ENCODE results near the gene ST6GALNAC4. TPM values are rescaled to one million over a fixed set of nuclear protein-coding genes. Genes with fewer than 3 reads are reported as not detected.
A peak's percentile ranks its signal among the peaks of the same experiment; 100 is the strongest.

ST6GALNAC4 gene
- total and polyA plus RNA-seq, 8 donors: 3.7 to 33.6 (median 13.0) TPM

DNA sequence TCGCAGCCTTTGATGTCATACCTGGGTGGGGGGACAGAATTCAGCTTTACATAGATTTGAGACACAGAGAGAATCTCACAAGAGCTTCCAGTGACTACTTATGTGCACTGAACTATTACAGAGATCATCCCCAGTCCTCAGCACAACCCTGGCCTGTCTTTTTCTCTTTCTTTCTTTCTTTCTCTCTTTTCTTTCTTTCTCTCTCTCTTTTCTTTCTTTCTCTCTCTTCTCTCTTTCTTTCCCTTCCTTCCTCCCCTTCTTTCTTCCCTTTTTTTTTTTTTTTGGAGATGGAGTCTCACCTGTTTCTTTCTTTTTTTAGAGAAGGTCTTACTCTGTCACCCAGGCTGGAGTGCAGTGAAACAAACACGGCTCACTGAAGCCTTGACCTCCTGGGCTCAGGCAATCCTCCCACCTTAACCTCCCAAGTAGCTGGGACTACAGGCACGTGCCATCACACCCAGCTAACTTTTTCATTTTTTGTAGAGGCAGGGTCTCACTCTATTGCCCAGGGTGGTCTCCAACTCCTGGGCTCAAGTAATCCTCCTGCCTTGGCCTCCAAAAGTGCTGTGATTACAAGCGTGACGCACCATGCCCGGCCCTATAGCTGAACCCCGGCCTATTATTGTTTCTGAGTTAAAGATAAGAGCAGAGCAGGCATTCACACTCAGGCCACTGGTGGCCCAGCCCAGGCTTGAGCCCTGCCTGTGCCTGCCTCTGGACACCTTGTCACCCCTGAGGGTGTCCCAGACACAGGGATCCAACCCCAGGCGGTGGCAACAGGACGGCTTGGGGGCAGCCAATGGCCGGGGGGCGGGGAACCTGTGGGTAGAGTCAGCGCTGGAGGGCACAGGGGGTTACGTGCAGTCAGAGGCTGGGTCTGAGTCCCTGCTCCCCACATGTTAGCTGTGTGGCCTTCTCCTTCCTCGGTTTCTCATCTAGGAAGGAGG lies 9.4 kb upstream of the ST6GALNAC4 start:
- 63 to 71% (median 69%) methylated on average over 12 to 14 of the region's 14 CpGs for WGBS, 5 donors
- no peaks in the 10 kb centered on the region for H3K9me3 ChIP-seq
- peak overlapping the region in 1 of 4 donors; percentile 48 for H3K4me3 ChIP-seq
- peaks cover 0 to 73% (median 20%) of the 10 kb centered on the region in 3 donors for H3K27me3 ChIP-seq
- TF ChIP-seq POLR2AphosphoS5 (IDR thresholded peaks at IDR 0.05) (no peak), EP300 (IDR thresholded peaks at IDR 0.05) (no peak), POLR2A (IDR thresholded peaks at IDR 0.05) (no peak), CTCF (IDR thresholded peaks at IDR 0.05) (no peak)
- intact Hi-C loops (cut with DNase I; ENCODE audit: low total_unique reads): no loop called here
- peaks cover 34 to 47% (median 44%) of the 10 kb centered on the region in 4 donors for H3K4me1 ChIP-seq
- DNase-seq: no peak
- H3K27ac ChIP-seq: no peak overlapping the region
- no peaks in the 10 kb centered on the region for H3K36me3 ChIP-seq

DNA sequence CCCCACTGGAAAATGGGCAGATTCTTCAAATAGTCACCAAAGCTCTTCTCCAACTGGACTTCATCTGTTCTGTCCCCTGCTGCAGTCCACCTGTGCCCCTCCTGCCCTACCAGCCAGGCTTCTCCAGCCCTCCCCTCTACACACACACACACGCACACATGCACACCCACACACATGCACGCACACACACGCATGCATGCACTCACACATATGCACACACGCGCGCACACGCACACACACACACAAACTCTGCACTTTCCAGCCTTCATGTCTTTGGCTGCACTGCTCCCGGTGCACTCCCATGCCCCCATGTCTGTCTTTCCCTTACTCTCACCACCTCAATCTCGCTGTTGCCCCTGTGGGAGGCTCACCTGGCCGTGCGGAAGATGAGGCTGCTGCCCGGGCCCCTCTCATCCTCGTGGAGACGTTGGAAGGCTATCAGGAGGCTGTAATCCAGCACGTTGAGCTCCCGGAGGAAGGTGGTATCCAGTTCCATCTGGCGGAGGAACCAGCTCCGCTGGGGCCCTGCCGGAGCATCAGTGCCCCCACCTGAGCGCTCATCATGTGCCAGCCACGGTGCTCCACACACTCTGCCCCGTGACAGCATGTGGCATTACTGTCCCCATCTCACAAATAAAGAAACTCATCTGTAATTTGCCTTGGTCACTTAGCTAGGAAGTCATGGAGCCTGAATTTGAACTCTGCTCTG lies 8.0 kb upstream of the ST6GALNAC4 start:
- WGBS, 5 donors: 86 to 91% (median 89%) methylated on average over 21 to 22 of the region's 22 CpGs

DNA sequence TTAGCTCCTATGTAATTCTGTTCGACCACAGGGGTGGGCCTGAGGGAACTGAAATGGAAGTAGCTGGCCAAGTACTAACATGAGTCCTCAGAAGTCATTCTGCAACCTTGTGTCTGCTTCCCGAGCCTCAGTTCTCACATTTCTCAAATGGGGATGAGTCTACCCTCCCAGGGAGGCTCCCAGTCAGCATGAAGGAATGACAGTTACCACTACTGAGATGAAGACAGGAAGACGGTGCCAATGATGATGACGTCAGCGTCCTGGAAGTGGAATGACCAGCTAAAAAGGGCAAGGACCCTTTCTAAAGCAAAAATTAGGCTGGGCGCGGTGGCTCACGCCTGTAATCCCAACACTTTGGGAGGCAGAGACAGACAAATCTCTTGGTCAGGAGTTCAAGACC lies 6.9 kb upstream of the ST6GALNAC4 start:
- no peaks in the 10 kb centered on the region for H3K36me3 ChIP-seq
- intact Hi-C loops (cut with DNase I; ENCODE audit: low total_unique reads): loop anchor here (5.0 kb wide), 1 partner anchor 331 kb away; no protein-coding TSS in a partner anchor
- H3K4me3 ChIP-seq: no peak overlapping the region
- no peak for TF ChIP-seq POLR2AphosphoS5 (IDR thresholded peaks at IDR 0.05)
- H3K27me3 ChIP-seq: peaks cover 0 to 50% (median 20%) of the 10 kb centered on the region in 3 donors
- H3K4me1 ChIP-seq: peaks cover 34 to 53% (median 41%) of the 10 kb centered on the region in 4 donors
- H3K27ac ChIP-seq: no peak overlapping the region
- H3K9me3 ChIP-seq: no peaks in the 10 kb centered on the region
- DNase-seq: no peak
- 73 to 81% (median 79%) methylated on average over 8 of the region's 8 CpGs for WGBS, 5 donors

More for the DNA sequence above, 8.0 kb upstream of the ST6GALNAC4 start:
- peaks cover 0 to 61% (median 20%) of the 10 kb centered on the region in 3 donors for H3K27me3 ChIP-seq
- intact Hi-C loops (cut with DNase I; ENCODE audit: low total_unique reads): loop anchor here (5.0 kb wide), 1 partner anchor 333 kb away; no protein-coding TSS in a partner anchor
- no peaks in the 10 kb centered on the region for H3K9me3 ChIP-seq
- H3K4me3 ChIP-seq: no peak overlapping the region
- no peak for TF ChIP-seq POLR2A (IDR thresholded peaks at IDR 0.05)
- TF ChIP-seq CTCF (IDR thresholded peaks at IDR 0.05): no peak
- no peak for TF ChIP-seq POLR2AphosphoS5 (IDR thresholded peaks at IDR 0.05)
- no peak for TF ChIP-seq EP300 (IDR thresholded peaks at IDR 0.05)
- H3K4me1 ChIP-seq: peaks cover 23 to 42% (median 33%) of the 10 kb centered on the region in 4 donors
- H3K36me3 ChIP-seq: no peaks in the 10 kb centered on the region
- no peak for DNase-seq
- H3K27ac ChIP-seq: no peak overlapping the region

- TF ChIP-seq POLR2AphosphoS5 (IDR thresholded peaks at IDR 0.05): no peak
- TF ChIP-seq POLR2A (IDR thresholded peaks at IDR 0.05): no peak
- TF ChIP-seq CTCF (IDR thresholded peaks at IDR 0.05): no peak
- TF ChIP-seq EP300 (IDR thresholded peaks at IDR 0.05): no peak
- peaks cover 38 to 53% (median 43%) of the 10 kb centered on the region in 4 donors for H3K4me1 ChIP-seq
- DNase-seq: no peak
- no peaks in the 10 kb centered on the region for H3K9me3 ChIP-seq
- H3K36me3 ChIP-seq: no peaks in the 10 kb centered on the region
- H3K27me3 ChIP-seq: peaks cover 0 to 43% (median 19%) of the 10 kb centered on the region in 3 donors
- intact Hi-C loops (cut with DNase I; ENCODE audit: low total_unique reads): loop anchor here (5.0 kb wide), 1 partner anchor 331 kb away; no protein-coding TSS in a partner anchor
- H3K4me3 ChIP-seq: no peak overlapping the region
- no peak overlapping the region for H3K27ac ChIP-seq
- WGBS, 5 donors: 54 to 68% (median 60%) methylated on average over 6 of the region's 6 CpGs
Observed at GRCh38 chr9:127923046-127923445, 6.2 kb upstream of the ST6GALNAC4 start.

Measured in stomach (tissue), 9 donors.